Daoy (cell line): ENCODE measurements around the gene AARS2. TPM values are rescaled to one million over a fixed set of nuclear protein-coding genes. Genes with fewer than 3 reads are reported as not detected.
"Not testable (repeated sequence)": the region's sequence is repeated elsewhere in the genome, so short reads cannot be mapped to it uniquely, and the experiment has no call there.

Experiments
- DNase-seq: peaks from one replicate; pipeline ENCODE4 v3.0.0-alpha.2; 2015; ENCODE audit warnings: low read depth
- total RNA-seq: library from RNA; depleted of rRNA; stranded (reverse); fragments of >200 nt; shearing (Covaris generic); gene quantifications from 2 replicates; pipeline ENCODE4 v1.2.3, GENCODE V29; 2014; rRNA removed

AARS2 gene
- total RNA-seq = 37.9 and 38.2 TPM in 2 replicates

DNA sequence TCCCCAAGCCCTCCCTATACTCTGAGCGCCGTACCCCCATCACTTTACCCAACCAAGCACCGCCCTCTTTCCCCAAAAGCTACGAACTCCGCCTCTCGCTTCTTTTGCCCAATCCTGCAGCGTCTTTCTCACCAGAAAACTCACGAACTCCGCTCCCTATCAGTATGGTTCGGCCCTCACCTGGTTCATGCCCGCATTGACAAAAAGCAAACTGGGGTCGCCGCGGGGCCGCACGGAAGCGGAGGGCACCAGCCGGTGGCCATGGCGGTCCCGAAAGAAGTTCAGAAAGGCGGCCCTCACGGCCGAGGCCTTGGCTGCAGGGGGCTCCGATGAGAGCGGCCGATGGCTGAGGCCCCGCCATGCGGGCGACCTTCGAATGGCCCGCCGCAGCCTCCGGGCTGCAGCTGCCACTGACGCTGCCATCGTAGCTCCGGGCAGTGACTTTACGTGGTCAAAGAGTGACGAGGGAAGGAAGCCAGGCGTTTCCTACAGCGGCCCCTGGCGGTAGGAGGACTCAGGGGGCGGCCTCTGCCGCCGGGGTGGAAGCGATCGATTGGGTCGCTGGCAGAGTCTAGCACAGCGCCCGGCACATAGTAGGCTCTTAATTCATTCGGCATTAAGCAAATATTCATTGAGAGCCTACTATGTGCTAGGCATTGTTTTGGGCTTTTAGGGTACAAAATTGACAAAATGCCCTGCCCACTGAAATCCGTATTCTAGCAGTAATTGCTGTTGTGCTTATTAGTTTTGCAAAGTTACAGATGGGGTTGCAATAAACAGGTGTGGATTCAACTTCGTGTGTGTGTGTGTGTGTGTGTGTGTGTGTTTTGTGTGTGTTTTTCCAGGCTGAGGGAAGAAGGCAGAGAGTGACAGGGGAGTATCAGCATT is at the start of gene AARS2:
Gene AARS2 (minus strand): TSS at position 447 of the 888 bp plus-strand sequence. CDS start 24 bp downstream, at position 423.
- DNase-seq = peak; percentile 90

DNA sequence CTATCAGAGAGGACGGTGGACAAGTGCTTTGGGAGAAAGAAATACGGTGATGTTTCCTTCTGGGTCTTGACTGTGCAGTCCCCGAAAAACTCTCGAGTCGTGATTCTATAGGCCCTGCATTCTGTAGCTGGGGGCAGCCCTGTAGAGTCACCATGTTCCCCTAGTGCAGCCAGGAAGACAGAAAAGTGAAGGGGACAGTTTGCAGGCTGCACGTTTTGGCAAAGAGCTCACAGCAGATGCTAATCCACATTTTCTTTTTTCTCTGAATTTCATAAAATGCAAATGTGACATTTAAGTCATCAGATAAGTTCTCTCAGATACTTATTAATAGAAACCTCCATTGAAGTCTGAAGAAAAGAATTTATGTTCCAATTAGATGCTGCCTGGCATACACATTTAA is 48.8 kb upstream of the AARS2 start:
- no peak for DNase-seq

DNA sequence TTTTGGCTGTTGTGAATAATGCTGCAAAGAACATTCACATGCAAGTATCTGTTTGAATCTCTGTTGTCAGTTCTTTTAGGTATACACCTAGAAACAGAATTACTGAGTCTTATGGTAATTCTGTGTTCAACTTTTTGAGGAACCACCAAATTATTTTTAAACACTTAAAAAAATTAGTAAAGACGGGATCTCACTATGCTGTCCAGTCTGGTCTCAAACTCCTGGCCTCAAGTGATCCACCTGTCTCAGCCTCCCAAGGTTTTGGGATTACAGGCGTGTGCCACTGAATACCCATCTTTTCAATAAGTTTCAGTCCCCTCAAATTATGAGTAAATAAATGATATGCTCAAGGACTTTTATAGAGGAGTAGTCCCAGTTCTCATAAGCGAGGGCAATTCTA is 46.8 kb upstream of the AARS2 start:
- DNase-seq = no peak

DNA sequence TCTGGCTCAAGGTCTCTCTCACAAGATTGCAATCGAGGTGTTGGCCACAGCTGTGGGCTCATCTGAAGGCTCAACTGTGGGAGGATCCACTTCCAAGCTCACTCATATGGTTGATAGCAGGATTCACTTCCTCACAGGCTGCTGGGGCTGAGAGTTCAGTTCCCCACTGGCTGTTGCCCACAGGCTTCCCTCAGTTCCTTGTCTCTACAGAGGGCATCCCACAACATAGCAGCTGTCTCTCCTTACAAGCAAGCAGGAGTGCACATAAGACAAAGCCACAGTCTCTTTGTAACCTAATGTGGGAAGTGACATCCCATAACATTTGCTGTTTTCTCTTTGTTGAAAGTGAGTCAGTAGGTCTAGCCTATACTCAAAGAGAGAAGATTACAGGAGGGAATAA is 43.3 kb upstream of the AARS2 start:
- no peak for DNase-seq

DNA sequence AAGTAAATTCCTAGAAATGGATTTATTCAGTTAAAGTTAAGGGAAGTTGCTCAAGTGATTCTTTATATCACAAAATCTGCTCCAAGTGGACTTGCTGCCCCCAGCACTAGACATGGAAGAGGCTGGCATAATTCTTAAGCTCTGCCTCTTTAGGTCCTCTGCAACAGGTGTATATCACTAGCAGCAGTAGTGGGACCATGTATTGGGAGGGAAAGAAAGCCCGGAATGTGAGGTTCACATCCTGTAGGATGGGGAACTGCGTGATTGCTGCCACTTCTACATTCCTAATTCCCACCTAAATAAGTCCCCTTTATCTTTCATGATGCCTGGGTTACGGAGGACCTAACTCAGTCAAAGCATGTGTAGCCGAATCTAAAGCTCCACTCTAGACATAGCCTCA is 42.5 kb upstream of the AARS2 start:
- DNase-seq = no peak

DNA sequence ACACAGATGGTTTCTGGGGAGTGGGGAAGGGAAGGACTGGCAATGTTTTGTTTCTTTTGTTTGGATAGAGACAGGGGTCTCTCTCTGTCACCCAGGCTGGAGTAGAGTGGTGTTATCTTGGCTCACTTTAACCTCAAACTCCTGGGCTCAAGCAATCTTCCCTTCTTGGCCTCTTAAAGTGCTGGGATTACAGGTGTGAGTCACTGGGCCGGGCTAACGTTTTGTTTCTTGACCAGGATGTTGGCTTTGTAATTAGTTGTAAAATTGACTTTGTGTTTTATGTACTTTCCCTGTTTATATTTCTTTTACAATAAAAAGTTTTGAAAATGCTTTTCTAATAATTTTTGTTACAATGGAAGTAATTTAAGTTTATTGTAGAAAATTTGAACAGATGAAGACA is 40.2 kb upstream of the AARS2 start:
- peak; percentile 53 for DNase-seq

DNA sequence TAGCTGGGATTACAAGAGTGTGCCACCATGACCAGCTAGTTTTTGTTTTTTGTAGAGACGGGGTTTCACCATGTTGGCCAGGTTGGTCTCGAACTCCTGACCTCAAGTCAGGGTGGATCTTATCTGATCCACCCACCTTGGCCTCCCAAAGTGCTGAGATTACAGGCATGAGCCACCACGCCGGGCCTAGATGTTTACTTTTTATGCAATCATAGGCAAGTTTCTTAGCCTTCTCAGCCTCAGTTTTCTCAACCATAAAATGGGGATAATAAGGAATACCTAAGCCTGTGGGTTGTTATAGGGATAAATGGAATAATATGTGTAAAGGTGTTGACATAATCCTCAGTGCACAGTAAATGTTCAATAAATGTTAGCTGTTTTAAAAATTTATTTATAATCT is 39.1 kb upstream of the AARS2 start:
- DNase-seq = no peak

DNA sequence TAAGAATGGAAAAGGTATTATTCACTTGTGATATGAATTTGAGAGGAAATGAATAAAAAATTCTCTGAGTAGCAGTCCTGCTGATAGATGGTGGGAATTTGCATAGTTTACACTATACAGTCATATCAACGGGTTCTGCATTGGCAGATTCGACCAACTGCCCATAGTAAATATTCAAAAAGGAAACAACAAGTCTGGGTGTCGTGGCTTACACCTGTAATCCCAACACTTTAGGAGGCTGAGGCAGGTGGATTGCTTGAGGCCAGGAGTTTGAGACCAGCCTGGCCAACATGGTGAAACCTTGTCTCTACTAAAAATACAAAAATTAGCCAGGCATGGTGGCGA is 37.5 kb upstream of the AARS2 start:
- not testable (repeated sequence) for DNase-seq

DNA sequence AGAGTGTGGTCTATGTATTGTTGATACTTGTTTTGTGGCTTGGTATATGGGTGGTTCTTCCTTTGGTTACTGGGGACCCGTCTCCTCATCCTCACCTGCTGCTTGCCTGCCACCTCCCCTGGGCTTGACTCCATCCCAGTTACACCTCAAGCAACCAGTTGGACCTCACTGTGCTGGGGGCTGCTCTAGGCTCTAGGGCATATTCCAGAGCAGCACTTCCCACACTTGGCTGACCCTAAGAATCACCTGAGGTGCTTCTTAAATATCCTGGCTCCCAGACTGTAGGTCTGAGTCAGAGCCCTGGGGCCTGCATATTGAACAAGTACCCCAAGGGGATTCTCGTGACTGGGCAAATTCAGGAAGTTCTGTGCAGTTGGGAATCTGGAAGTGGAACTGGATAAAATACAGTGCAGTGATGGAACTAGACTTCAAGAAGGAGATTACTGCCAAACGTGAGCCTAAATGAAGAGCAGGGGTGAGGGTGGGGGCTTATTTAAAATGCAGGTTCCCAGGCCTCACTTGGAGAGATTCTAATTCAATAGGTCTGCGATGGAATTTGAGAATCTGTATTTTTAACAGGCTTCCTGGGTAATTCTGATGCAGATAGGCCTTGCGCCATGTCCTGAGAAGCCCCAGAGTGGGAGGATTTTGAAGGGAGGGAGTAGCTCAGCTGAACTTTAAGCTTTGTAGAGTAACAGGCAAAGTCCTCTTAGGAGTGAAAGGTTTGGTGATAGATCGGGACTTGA is 36.9 kb upstream of the AARS2 start:
- no peak for DNase-seq

DNA sequence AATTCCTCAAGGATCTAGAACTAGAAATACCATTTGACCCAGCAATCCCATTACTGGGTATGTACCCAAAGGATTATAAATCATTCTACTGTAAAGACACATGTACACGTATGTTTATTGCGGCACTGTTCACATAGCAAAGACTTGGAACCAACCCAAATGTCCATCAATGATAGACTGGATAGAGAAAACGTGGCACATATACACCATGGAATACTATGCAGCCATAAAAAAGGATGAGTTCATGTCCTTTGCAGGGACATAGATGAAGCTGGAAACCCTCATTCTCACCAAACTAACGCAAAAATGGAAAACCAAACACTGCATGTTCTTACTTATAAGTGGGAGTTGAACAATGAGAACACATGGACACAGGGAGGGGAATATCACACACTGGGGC is 33.7 kb upstream of the AARS2 start:
- not testable (repeated sequence) for DNase-seq

DNA sequence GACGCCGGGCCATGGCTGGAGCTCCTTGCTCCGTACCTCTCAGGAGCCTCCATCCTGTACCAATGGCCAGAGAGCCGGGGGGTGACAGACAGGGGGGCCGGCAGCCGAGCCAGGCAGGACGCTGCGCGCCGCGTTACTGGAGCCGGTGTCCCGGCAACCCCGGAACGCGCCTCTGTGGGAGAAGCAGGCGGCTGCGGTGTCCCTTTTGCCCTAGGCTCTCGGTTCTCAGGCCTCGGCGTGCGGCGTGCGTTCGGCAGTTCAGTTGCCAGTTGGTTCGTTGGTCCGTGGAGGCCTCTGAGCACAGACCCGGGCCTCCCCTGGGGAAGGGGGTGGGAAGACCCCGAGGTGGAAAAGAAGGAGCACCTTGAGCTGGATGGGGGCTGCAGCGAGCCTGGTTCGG is 29.3 kb upstream of the AARS2 start, which contains the start of gene SPATS1:
Gene SPATS1 (plus strand): TSS at position 162 of the 400 bp plus-strand sequence. CDS start 446 bp downstream, outside the sequence.
- DNase-seq = peak; percentile 20

DNA sequence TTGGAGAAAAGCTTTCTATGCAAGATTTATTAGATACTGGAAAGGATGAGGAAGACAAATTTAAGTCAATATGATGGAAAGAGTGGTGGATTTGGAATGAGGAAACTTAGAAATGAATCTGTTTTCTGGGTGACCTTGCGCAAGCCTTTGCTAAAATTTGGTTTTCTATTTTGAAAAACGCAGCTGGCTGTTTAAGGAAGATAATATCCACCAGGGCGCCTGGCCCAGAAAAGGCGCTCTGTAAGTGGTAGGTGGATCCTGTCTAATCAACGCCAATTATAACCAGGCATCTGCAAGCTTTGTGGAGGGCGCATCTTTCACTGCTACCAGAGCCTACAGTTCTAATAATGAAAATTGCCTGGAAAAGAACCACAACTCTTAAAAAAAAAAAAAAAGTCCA is 28.9 kb upstream of the AARS2 start:
- no peak for DNase-seq

DNA sequence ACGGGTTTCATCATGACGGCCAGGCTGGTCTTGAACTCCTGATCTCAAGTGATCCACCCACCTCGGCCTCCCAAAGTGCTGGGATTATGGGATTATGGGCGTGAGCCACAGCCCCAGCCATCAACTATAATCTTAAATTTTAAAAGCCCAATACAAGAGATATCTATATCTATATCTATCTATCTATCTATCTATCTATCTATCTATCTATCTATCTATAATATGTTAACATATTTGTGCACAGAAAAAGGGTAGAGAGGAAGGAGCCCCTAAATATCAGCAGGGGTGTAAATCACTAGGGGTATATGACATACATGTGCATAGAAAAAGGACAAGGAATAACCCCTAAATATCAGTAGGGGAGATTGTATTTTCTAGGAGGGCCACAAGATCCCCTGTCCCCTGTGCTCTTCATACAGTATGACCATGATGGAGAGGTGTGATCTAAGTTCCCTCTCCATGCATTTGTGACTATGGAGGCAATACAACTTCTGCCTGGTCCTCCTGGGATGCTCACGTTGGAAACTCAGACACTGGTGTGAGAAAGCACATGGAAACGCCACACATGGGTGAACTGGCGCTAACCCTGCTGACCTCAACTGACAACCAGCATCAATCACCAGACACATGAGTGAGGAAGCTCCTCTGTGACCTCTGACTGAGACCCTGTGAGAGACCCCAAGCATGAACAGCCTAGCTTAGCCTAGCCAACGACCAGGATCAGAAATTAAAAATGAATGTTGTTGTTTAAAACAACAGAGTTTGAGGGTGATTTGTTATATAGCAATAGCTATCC is 28.1 kb upstream of the AARS2 start:
- no peak for DNase-seq

DNA sequence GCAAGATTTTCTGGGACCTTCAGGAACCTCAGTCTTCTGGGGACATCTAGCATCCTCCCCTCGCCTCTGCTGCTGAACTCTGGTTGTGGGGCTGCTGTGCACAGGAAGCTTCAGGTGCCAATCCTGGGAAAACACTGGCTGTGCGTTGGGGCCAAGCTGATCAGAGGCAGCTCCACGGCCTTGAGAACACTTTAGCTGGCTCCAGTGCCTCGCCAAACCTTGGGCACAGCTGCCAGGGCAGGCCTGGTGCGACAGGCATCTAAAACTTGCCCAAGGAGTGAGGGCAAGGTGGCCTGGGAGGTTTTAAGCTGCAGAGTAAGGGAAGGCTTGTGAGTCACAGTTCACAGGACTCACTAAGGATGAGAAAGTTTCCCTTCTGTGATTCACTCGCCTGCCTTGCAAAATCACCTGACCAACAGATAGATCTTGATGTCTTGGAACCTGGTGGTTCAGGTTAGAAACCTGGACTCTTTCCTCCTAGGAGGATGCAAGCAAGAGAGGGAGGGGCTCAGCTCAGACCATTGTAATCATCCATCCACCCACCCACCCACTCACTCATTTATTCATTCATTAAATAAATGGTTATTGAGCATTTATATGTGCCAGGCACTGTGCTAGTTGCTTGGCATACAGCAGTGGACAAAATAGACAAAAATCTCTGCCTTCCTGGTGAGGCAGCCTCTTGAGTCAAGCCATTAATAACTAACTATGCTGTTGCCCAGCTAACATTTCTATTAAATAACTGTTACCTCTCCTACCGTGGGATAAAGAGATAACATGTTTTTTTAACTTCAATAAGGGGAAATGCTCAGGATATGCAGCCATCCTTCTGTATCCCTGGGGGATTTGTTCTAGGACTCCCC is 26.8 kb upstream of the AARS2 start:
- peak; percentile 51 for DNase-seq

DNA sequence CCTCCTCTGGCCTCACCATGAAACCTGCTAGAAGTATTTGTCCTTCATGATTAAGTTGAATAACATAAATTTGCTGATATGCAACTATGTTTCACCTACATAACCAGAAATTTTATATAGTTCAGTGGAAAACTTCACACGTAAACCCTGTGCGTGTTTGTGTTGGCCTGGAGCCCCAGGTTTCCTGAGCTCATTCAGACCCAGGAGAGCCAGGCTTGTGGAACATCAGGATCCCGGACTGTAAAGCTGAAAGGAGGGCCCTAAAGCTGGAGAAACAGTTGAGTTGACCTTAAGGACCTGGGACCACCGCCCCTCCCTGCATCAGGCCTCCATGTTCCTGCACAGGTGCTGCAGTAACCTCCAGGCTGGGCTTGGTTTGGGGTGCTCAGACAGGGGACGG is 26.2 kb upstream of the AARS2 start:
- DNase-seq = no peak

DNA sequence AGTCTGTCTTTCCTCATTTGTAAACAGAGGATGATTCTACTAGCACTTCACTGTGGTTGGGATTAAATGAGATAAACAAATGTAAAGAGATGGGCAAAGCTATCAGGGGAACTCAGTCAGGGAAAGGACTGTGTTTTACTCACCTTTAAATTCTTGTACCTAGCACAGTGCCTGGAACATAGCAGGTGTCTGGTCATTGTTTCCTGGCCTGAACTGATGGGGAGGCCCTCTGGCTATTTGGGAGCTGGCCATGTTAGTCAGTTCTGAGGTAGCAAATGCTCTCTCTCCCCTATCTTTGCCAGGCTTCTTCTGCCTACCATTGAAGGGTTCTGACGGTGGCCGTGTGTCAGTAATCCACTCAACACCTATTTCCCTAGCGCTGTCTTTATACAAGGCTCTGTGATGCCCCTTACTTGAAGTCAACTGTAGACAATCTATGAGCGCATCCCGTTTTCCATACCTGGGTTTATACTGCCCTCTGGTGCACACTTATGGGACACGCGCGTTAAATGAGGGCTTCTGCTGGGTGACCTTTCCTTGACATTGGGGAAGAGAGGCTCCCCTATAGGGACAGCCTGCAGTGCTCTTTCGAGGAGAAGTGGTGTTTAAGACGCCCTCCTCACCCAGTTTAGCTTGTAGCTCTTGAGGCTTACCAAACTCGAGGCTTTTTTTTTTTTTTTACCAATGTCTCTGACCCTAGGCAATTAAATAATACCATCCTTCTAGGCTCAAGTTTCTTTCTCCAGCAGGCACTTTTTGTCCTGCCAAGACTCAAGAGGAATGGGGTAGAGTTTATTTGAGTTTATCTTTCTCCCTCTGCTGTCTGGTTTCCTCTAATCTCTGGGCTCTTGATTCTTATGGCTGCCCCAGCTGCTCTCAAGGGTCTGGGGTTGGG is 25.3 kb upstream of the AARS2 start:
- DNase-seq = peak; percentile 72

DNA sequence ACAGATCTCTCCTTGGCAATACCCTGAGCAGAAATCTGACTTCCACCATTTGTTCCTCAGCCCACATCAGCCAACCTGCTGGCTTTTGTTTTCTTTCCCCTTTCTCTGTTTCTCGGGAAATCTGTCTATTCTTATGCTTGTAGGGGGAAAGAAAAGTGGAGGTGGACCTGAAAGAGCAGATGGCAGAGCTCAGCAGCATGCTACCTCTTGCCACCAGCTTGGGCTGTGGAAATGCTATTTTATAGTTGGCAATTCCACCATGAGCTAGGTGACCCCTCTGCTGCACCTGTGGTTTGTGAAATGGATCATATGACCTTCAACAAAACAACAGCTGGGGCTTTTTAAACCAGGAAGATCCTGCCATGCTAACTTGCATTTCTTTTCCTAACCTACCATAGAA is 22.5 kb upstream of the AARS2 start:
- DNase-seq = no peak

DNA sequence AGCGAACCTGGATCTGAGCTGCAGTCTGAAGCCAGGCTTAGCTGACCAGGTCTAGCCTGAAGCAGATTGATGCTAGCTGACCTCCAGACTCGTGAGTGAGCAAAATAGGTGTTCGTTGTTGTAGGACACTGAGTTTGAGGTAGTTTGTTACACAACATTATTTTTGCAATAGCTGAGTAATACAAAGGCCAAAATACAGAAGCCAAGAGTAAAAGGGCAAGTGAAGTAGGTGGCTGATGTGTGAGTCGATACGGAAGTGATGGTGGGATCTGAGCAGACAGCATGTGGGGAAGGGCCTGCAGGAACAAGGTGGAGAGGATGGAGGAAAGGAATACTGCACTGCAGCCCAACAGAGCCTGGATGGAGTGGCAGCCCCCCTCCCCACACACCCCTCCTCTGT is 20.8 kb upstream of the AARS2 start:
- DNase-seq = no peak

DNA sequence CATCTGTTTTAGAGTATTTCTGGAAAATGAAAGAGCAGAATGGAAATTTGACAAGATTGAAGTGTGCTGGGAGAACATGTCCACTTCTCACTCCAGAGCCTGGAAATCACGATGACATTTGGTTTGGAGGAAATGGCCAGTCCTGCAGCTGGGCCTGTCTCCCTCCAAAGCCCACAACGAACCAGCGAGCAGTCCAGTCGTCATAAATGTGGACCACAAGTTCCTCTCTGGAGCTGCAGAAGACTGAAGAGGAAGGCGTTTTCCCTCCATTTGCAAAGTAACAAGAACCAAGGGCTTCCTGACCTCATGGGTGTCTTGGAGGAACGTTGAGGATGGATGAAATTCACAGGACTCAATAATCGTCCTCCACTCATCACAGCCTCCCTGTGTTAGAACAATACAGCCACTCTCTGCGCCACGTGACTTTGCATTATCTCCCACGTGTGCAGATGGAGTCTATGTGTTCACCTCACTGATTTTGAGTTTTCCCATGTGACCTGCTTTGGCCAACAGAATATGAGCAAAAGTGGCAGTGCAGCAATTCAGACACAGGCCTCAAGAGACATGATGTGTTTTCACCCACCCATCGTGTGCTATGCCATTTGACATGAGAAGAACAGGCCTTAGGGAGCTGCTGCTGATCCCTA is 20.2 kb upstream of the AARS2 start:
- no peak for DNase-seq

DNA sequence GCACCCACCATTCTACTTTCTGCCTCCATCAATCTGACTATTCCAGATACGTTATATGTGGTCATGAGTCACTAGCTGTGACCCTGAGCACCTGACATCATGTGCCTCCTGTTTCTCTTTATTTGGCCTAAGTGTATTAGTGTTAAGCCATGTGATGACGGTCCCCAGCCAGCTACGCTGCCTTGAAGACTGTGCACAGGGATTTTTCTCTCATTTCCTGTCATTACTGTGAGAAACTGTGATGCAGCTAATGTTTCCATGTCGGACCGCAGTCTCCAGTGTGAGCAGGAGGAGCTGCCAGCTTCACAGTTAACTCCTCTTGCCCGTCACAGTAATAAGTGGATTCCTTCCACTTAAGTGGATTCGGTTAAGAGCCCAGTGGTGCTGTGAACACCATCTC is 19.4 kb upstream of the AARS2 start:
- DNase-seq = peak; percentile 49
